NCI-H446 treated with DMSO at 0.1 percent for 48 hours (cell line): Measurements from ENCODE around the gene COL18A1.

ENCODE experiments used
- DNase-seq: peaks from one replicate; lab custom pipeline; 2025; lab: John Stamatoyannopoulos, UW

Gene COL18A1

GRCh38 chr21:45383111-45383614, 21.8 kb upstream of the COL18A1 start:
- DNase-seq, result no peak

DNA sequence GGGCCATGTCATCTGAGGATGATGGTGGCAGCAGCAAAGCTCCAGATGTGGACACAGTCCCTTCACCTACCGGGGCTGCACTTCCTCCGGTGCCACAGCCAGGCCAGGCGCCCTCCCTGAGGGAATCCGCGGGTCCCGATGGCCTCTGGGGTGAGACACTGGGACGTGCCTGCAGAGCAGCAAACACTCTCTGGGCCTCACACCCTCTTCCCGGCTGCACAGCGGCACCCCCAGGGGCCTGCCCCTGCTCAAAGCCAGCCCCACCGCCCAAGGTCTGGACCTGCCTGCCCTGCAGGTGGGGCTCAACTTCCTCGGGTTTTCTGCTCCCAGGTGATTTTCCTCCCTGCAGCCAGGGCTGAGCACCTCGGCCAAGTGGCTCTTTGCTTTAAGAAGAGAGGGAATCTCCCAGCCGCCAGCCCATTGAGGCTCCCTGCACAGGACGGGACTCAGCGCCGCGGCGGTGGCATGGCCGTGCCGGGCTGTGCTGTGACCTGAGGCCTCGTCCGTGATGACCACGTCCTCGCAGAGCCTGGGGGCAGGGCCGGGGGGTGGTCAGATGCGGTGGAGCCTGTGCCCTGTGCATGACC, 21.3 kb upstream of the COL18A1 start:
- DNase-seq, result no peak

- DNase-seq, result no peak
Measured at GRCh38 chr21:45384656-45385548, 20.1 kb upstream of the COL18A1 start.

- no peak for DNase-seq
Measured at GRCh38 chr21:45385549-45386050, 19.4 kb upstream of the COL18A1 start.

DNA sequence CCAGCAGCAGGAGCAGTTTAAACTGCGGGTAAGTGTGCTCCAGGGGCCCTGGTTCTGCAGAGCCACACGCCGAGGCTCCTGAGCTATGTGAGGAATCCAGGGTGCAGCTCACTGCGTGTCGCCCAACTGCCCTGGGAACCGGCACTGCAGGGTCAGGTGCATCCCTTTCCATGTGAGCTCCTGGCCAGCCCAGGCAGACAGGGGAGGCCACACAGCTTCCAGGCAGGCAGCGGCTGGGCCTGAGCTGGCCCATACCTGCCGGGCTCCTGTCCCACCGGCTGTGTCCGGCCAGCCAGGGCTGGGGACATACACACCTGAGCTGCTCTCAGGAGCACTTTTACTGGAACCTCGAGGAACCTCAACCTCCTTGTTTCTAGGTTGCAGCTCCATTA, 18.6 kb upstream of the COL18A1 start:
- no peak for DNase-seq

GRCh38 chr21:45386728-45387371, 18.1 kb upstream of the COL18A1 start:
- no peak for DNase-seq

- no peak for DNase-seq
Measured at GRCh38 chr21:45387506-45387905, 17.5 kb upstream of the COL18A1 start.

DNA sequence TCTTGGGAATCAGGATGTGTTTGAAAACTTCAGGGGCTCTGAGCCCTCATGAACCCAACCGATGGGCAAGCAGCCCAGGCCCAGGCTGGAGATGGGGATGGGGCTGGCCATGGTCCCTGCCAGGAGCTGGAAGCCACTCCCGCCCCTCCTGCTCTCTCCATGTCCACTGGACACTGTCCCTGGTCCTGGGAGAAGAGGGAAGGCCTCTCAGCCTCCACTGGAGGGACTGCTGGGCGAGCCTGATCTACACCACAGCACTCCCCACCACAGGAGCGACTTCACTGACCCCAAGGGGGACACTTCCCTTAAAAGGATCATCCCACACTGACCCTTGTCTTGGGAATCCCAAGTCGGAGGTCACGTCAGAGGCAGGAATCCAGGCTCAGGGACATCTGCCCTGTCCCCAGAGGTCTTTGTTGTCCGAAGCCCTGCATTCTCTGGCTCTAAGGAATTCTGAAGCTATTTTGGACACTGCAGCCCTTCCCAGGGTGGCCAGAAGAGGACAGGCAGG, 16.9 kb upstream of the COL18A1 start:
- no peak for DNase-seq

GRCh38 chr21:45388611-45389296, 16.2 kb upstream of the COL18A1 start:
- no peak for DNase-seq

GRCh38 chr21:45390121-45390751, 14.7 kb upstream of the COL18A1 start:
- no peak for DNase-seq

GRCh38 chr21:45390831-45391742, 13.9 kb upstream of the COL18A1 start:
- DNase-seq, result no peak

GRCh38 chr21:45391743-45392572, 13.0 kb upstream of the COL18A1 start:
- DNase-seq, result no peak

DNA sequence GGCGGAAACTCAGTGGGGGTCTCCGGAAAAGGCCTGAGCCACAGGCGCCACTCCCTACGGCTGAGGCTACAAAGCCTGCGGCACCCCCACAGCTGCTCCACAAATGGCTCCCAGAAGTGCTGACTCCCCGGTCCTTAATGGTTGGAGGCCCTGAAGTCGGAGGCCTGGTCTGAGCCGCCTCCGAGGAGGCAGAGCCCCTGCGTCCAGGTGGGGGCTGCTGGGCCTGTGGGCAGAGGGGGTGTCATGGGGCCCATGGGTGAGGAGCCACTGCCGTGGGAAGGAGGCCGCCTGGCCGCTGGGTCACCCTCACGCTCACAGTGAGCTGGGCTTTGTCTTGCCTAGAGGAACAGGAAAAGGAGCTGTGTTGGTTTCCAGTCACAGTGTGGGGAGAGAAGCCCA, 12.4 kb upstream of the COL18A1 start:
- no peak for DNase-seq

DNA sequence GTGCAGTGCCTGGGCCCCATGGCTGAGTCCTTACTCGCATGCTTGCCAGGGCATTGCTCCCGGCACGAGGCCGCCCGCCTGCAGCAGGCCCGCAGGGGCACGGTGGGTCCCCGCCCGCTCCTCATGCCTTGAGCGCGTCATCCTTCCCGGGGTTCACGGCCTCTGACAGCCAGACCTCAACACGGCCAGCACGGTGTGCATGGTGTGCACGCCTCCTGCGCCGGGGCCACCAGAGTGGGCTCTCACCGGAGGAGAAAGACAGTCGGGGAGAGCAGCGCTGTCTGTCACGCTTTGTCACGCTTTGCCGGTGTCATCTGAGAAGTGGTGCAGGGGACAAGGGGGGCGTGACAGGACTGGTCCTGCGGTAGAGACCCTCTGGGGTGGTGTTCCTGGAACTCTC, 11.9 kb upstream of the COL18A1 start:
- DNase-seq, result no peak

DNA sequence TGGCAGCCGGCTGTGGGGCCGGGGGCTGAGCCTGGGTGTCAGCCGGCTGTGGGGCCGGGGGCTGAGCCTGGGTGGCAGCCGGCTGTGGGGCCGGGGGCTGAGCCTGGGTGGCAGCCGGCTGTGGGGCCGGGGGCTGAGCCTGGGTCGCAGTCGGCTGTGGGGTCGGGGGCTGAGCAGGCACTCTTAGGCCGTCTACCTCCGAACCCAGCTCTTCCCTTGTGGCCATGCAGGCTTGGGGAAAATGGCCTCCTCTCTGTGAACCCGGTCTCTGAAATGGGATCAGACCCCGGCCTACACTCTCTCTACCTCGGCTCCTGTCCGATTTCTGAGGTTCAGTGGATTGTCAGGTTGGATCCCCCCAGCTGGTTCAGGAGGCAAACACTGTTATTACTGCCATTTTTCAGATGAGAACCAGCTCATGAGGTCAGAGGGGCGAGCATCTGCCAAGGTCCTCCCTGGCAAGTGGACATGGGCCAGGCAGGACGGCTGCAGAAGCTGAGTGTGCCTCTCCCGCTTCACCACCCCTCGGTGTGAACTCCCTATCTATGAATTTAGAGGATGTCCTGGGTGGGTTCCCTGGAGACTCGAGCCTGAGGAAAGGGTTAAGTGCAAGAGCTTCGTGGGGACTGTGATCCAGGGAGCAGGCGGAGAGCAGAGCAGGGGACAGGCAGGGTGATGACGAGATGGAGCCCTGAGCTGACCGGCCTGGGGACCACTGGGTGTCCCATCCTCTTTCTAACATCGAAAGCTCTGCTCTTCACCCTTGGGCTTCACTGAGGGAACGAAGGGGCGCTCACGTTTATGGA, 10.9 kb upstream of the COL18A1 start:
- no peak for DNase-seq

- DNase-seq, result no peak
Measured at GRCh38 chr21:45396620-45396995, 8.4 kb upstream of the COL18A1 start.

DNA sequence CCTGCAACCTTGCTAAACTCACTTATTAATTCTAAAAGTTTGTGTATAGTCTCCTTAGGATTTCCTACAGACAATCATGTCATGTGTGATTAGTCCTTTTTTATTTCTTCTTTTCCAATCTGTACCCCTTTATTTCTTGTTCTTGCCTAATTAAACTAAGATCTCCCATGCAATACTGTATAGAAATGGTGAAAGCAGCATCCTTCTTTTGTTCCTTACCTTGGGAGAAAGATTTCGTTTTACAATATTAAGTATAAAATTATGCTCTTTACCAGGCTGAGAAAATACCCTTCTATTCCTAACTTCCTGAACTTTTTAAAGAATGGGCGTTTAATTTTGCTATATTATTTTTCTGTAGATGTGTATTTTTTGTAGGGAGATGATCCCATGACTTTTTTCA, 7.6 kb upstream of the COL18A1 start:
- DNase-seq, result no peak

DNA sequence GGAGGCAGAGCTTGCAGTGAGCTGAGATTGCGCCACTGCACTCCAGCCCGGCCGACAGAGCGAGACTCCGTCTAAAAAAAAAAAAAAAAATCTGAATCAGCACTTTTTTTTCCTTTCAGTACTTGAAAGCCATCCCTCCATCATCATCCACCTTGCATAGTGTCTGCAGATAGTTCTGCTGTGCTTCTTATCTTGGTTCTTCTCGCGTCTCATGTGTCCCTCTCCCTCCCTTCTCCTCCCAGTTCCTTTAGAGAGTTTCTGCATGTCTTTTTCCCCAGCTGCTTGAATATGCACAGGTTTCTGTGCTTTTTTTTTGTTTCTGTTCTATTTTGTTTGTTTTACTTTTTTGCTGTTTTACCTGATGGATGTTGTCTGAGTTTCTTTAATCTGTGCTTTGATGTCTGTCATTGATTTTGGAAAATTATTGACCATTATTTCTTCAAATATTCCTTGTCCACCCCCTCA, 3.9 kb upstream of the COL18A1 start:
- DNase-seq, result no peak
